Measurements from ENCODE around the gene CCNE1.

- TF ChIP-seq EZH2 (IDR thresholded peaks at IDR 0.05), result no peak
- TF ChIP-seq POLR2AphosphoS5 (IDR thresholded peaks at IDR 0.05; ENCODE audit: borderline replicate concordance, low read depth, low read length), result no peak
Measured at GRCh38 chr19:29809795-29810503, 1.8 kb upstream of the CCNE1 start.

Data from SK-N-MC (cell line).